NCI-H345 treated with DMSO at 0.1 percent for 48 hours (cell line): ENCODE measurements around the gene CCDC15.
"Not testable (repeated sequence)": the region's sequence is repeated elsewhere in the genome, so short reads cannot be mapped to it uniquely, and the experiment has no call there.

Experiments
- DNase-seq: peaks from one replicate; lab custom pipeline; 2025; ENCODE audit not compliant: unreplicated experiment; lab: John Stamatoyannopoulos, UW

CCDC15 gene

DNA sequence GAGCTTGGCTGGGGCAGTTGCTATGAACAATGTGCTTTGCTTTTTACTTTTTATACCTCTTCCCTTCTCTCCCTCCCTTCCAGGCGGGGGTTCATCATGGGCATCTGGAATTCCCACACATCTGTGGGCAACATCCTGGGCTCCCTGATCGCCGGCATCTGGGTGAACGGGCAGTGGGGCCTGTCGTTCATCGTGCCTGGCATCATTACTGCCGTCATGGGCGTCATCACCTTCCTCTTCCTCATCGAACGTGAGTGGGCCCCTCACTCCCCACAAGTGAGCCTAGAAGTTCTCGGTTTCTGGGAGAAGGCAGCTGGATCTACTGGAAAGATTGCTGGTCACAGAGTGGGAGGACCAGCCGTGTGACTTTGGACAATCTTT, 126.5 kb downstream of the CCDC15 start:
- DNase-seq = no peak

DNA sequence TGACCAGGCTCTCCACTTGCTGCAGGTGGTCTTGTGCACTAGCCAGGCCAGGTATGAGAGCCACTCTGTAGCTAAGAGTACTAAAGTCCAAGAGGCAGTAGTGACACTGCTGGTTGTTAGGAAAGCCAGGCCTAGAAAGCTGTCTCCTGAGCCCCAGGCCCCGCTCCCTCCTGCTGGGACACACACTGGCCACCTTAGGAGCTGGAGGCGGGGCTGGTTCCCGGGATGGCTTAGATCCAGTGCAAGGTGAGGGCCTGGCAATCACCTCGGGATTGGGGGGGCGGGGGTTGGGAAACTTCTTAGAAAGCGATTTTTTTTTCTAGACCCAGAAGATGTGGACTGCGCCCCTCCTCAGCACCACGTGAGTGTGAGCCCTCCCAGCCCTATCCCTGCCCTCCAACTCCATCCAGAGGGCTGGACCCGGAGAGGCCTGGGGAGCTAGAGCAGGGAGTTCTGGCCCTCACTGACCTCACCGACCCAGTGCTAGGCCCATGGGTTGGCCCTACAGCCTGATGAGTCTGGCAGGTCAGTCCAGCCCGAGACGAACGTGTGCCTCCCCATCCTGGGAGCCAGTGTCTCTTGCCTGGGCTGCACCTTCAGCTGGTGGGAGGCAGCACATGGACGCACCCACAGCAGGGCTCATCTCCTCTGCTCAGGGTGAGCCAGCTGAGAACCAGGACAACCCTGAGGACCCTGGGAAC, 127.2 kb downstream of the CCDC15 start:
- no peak for DNase-seq

GRCh38 chr11:125082040-125082439, 128.0 kb downstream of the CCDC15 start:
- DNase-seq = no peak

DNA sequence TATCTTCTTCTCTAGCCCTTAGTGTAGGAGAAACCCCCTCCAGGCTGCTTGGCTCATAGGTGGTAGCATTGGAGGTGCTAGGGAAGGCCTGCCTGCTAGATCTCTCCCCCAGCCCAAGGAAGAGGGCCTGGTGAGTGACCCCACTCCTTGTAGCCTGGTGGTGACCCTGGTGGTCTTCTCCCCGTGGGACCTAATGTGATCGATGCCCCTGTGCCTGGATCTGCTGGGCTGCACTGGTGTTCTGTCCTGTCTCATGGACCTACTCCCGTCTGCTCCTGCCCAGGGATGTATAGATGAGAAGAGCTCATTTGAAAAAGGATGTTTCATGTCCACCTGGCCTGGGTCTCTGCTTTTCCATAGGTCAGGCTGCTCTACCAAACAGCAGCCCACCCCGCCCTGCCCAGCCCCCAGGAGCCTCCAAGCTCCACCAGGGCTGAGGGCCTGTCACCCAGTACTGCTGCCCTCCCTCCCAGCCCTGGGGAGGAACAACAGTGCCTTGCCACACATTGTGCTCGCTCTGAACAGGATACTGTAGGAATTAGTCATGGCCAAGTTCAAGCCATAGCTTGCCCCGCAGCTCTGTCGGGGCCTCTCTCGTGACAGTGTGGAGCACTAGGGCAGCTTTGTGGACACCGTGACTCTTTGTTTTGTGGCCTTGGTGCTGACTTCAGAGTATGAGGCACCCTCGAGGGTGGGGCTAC, 128.8 kb downstream of the CCDC15 start:
- no peak for DNase-seq

DNA sequence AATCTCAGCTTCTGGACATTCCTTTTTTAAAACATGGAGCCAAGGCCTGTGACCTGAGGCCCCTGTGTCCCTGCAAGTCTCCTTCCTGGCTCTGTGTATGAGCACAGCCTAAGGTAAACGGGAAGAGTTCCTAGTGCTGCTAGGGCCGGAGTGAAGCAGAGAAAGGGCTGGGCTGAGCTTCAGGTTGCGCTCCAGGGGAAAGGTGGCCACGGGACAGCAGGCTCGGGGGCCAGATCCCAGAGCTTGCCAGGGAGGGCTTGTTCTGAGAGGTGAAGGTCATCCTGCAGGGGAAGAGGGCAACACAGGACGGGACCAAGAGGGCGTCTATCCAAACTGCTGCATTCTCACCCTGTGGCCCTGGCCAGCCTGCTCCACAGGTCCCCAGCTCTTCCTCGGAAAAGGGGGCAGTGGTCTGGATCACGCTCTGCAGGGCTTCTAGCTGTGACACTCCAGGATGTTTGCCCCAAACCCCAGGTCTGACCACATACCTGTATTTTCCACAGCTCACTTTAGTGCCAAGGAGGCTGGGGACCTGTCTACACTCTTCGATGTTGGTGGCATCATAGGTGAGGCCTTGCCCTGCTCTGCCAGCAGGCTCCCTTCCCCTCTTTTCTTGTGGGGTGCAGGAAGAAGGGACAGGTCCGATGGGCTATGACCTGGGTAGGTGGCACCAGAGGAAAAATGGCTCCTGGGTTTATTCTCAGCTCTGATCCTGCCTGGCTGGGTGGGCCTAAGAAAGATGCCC, 129.5 kb downstream of the CCDC15 start:
- no peak for DNase-seq

GRCh38 chr11:125084057-125084416, 130.0 kb downstream of the CCDC15 start:
- no peak for DNase-seq

DNA sequence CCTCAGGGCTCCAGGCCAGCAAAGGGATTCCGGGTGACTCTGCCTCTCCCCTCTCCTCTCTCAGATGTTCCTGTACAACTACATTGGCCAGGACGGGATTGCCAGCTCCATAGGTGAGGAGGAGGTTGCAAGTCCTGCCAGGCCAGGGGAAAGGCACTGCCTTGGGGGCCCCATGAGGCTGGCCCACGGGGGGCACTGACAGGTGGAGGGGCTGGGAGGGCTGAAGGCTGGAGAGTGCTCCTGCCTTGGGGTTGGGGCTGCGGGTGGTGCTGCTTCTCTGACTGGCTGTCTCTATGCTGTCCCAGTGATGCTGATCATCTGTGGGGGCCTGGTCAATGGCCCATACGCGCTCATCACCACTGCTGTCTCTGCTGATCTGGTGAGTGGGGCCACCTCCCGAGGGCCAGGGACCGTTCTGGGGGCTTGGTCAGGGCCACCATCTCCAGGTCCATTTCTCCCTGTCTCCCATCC, 130.8 kb downstream of the CCDC15 start:
- no peak for DNase-seq

DNA sequence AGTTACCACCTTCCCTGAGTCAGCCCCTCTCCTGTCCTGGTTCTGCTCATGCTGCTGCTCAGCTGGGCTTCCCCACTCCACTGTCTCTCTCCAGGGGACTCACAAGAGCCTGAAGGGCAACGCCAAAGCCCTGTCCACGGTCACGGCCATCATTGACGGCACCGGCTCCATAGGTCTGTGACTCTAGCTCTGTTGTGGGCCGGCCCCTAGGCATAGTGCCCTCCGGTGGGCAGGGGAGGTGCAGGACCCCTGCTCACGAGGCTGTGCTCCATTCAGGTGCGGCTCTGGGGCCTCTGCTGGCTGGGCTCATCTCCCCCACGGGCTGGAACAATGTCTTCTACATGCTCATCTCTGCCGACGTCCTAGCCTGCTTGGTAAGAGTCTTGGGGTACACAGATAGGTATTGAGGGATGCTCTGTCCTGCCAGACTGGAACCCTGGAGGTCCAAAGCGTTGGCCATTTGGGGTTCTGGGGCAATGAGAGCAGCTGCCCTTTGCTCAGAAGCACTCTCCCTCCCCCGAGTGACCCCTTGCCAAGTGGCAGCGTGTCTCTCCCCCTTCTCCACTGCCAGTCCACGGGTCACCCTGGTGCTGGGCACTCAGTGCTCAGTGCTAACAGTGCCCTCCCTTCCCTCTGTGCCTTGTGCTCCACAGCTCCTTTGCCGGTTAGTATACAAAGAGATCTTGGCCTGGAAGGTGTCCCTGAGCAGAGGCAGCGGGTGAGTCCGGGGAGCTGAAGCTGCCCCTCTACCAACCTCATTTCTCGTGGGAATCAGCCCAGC, 131.5 kb downstream of the CCDC15 start:
- no peak for DNase-seq

DNA sequence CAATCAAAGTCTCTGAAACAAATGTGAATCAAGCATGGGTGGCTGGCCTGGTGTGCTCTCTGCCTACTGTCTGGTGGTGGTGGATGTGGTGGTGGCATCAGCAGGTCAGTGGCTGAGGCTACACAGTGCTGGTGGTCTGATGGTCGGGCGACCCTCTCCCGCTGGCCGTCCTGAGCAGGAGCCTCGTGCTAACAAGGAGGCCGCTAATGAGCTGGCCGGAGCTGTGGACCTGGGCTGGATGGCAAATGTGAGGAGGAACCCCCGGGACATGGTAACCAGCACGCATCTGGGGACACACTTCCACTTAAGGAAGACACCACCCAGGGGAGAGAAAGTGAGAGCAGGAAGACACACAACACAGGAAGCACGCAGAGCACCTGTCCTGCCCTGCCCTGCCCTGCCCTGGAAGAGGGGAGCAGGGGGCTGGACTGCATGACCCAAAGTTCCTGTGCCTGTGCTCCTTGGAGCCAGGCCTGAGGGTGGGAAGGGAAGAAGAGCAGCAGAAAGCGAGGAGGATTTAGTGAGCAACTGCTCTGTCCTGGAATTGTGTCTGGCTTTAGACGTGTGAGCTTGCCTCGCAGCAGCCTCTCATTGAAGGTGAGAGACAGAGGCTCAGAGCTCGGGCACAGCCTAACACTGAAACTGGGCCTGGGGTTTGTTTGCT, 132.8 kb downstream of the CCDC15 start:
- DNase-seq = no peak

DNA sequence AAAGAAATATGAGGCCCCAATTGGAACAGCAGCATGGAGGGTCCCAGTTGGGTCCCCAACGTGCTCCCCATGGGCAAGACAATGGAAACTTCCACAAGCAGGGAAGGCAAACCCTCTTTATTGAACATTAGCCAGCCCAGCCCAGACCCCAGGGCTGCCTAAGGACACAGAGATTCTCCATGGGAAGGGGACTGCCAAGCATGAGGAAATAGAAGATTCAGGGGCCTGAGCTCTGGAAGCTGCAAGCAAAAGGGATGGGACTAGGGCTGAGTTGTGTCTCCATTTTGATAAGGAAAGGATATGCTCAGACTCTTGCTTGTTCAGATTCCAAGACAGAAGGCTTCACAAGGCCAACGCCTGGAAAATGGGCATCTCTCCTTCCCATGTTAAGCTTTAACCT, 134.1 kb downstream of the CCDC15 start:
- no peak for DNase-seq

- DNase-seq = no peak
Observed at GRCh38 chr11:125088576-125089455, 134.8 kb downstream of the CCDC15 start.

DNA sequence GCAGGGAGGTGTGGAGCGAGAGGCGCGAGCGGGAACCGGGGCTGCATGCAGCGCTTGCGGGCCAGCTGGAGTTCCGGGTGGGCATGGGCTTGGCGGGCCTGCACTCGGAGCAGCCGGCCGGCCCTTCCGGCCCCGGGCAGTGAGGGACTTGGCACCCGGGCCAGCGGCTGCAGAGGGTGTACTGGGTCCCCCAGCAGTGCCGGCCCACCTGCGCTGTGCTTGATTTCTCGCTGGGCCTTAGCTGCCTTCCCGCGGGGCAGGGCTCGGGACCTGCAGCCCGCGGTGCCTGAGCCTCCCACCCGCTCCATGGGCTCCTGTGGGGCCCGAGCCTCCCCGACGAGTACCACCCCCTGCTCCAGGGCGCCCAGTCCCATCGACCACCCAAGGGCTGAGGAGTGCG, 135.5 kb downstream of the CCDC15 start:
- DNase-seq = not testable (repeated sequence)

DNA sequence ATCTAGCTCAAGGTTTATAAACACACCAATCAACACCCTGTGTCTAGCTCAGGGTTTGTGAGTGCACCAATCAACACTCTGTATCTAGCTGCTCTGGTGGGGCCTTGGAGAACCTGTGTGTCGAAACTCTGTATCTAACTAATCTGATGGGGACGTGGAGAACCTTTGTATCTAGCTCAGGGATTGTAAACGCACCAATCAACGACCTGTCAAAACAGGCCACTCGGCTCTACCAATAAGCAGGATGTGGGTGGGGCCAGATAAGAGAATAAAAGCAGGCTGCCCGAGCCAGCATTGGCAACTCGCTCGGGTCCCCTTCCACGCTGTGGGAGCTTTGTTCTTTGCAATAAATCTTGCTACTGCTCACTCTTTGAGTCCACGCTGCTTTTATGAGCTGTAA, 136.1 kb downstream of the CCDC15 start:
- DNase-seq = not testable (repeated sequence)

- no peak for DNase-seq
Observed at GRCh38 chr11:125090816-125091215, 136.8 kb downstream of the CCDC15 start.
